ENCODE results near the gene OLFM3. TPM values are rescaled to one million over a fixed set of nuclear protein-coding genes. Genes with fewer than 3 reads are reported as not detected.

OLFM3 gene
- total RNA-seq, 1 experiment from 2014 or later = 0.26 TPM

DNA sequence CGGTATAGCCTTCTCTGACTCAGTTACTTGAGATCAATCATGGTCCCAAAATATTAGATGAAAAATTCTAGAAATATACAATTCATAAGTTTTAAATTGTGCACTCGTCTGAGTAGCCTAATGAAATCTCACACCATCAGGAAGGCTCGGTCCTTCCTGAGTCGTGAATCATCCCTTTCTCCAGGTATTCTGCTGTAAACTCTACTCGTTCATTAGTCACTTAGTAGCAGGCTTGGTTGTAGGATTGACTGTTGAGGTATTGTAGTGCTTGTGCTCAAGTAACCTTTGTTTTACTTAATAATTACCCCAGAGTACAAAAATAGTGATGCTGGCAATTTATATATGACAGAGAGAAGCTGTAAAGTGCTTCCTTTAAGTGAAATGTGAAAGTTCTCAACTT is 238.7 kb downstream of the OLFM3 start:
- no peak overlapping the region for H3K4me2 ChIP-seq (ENCODE audit: insufficient read depth, insufficient read length, low read length)
- H4K5ac ChIP-seq (ENCODE audit: insufficient read length, low read depth, low read length) = no peak overlapping the region
- H3K79me1 ChIP-seq (ENCODE audit: insufficient read depth, low read depth, low read length, poor library complexity, severe bottlenecking) = no peaks in the 10 kb centered on the region
- H4K8ac ChIP-seq (replicated peaks; ENCODE audit: insufficient read length, low read depth, low read length) = no peak overlapping the region
- no peak overlapping the region for H2BK12ac ChIP-seq (ENCODE audit: insufficient read length, low read depth, low read length)
- no peak overlapping the region for H2BK5ac ChIP-seq (ENCODE audit: insufficient read length, low read length)
- H3K27ac ChIP-seq (ENCODE audit: insufficient read length, low read depth, low read length) = no peak overlapping the region
- no peaks in the 10 kb centered on the region for H3K9me3 ChIP-seq (ENCODE audit: control insufficient read depth, low read depth, low read length)
- H3K14ac ChIP-seq (ENCODE audit: insufficient read depth, low read length) = no peak overlapping the region
- H3K23ac ChIP-seq (ENCODE audit: insufficient read length, low read depth, low read length) = no peak overlapping the region
- no peak overlapping the region for H3K9ac ChIP-seq (ENCODE audit: extremely low read depth, insufficient read length, low read length)
- H3K79me2 ChIP-seq (ENCODE audit: insufficient read depth, low read length) = no peaks in the 10 kb centered on the region
- no peaks in the 10 kb centered on the region for H4K20me1 ChIP-seq (ENCODE audit: control insufficient read depth, insufficient read depth, insufficient read length)
- no peak overlapping the region for H2AFZ ChIP-seq (ENCODE audit: low read length)
- H4K91ac ChIP-seq (ENCODE audit: insufficient read length, low read depth, low read length) = no peak overlapping the region
- H3K18ac ChIP-seq (ENCODE audit: insufficient read length, low read depth, low read length) = no peak overlapping the region
- WGBS (ENCODE audit: extremely low coverage, insufficient read length, low lambda C conversion rate) = no CpG with 5 or more reads among the region's 5 CpGs
- Mint-ChIP-seq H3K9me3 (no peaks in the 10 kb centered on the region), H3K36me3 (ENCODE audit: insufficient read depth in 1 of 3, low read depth in 3 of 3) (no peaks in the 10 kb centered on the region), H3K27me3 (ENCODE audit: low read depth) (no peaks in the 10 kb centered on the region), H3K4me1 (no peaks in the 10 kb centered on the region), H3K4me3 (no peak overlapping the region), H3K27ac (no peak overlapping the region)
- no peak overlapping the region for H2BK120ac ChIP-seq (ENCODE audit: low read depth, low read length, poor library complexity, severe bottlenecking)
- H3K23me2 ChIP-seq (ENCODE audit: insufficient read length, low read depth, low read length, poor library complexity, severe bottlenecking) = no peaks in the 10 kb centered on the region
- no peak overlapping the region for H3T11ph ChIP-seq (ENCODE audit: low read length)
- H3K56ac ChIP-seq (ENCODE audit: insufficient read length, low read depth, low read length) = no peak overlapping the region
- no peak overlapping the region for H3K4ac ChIP-seq (ENCODE audit: low read depth, low read length)
- no peak overlapping the region for H2BK15ac ChIP-seq (ENCODE audit: low read depth, low read length)
- TF ChIP-seq, protein P1, sequence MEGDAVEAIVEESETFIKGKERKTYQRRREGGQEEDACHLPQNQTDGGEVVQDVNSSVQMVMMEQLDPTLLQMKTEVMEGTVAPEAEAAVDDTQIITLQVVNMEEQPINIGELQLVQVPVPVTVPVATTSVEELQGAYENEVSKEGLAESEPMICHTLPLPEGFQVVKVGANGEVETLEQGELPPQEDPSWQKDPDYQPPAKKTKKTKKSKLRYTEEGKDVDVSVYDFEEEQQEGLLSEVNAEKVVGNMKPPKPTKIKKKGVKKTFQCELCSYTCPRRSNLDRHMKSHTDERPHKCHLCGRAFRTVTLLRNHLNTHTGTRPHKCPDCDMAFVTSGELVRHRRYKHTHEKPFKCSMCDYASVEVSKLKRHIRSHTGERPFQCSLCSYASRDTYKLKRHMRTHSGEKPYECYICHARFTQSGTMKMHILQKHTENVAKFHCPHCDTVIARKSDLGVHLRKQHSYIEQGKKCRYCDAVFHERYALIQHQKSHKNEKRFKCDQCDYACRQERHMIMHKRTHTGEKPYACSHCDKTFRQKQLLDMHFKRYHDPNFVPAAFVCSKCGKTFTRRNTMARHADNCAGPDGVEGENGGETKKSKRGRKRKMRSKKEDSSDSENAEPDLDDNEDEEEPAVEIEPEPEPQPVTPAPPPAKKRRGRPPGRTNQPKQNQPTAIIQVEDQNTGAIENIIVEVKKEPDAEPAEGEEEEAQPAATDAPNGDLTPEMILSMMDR (conservative IDR thresholded peaks at IDR 0.05) = no peak
- H2BK20ac ChIP-seq (ENCODE audit: low read depth, low read length, poor library complexity, severe bottlenecking) = no peak overlapping the region
- no peaks in the 10 kb centered on the region for H3K27me3 ChIP-seq (ENCODE audit: insufficient read depth, low read length)
- H3K4me1 ChIP-seq (ENCODE audit: insufficient read depth, low read length) = no peaks in the 10 kb centered on the region
- no peak overlapping the region for H2AK5ac ChIP-seq (ENCODE audit: insufficient read length, low read length)
- no peak for DNase-seq
